GM21825 (cell line): Measurements from ENCODE around the gene FSIP1.

Experiments
- ATAC-seq: cut with Tn5 transposase; IDR thresholded peaks from one replicate; pipeline ENCODE4 v1.9.1; 2021; ENCODE audit warnings: mild to moderate bottlenecking, moderate library complexity; ENCODE audit not compliant: unreplicated experiment

Gene FSIP1

DNA sequence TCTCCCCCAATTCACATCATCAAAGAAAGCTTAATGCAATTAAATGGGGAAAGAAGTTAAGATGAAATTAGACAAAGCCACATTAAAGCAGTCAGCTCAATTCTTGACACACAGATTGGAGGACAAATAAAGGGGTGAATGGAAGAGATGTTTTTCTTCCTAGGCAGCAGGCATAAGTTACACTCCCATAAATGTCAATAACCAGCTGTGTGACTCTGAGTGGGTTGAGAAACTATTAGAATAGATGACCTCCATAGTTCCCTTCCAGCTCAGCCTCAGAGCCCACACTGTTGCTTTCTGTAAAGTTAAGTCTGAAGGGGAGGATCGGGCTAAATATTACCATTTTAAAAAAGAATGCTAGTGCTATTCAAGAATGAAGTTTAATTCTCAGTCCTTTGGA is 130.8 kb downstream of the FSIP1 start:
- ATAC-seq: no peak

DNA sequence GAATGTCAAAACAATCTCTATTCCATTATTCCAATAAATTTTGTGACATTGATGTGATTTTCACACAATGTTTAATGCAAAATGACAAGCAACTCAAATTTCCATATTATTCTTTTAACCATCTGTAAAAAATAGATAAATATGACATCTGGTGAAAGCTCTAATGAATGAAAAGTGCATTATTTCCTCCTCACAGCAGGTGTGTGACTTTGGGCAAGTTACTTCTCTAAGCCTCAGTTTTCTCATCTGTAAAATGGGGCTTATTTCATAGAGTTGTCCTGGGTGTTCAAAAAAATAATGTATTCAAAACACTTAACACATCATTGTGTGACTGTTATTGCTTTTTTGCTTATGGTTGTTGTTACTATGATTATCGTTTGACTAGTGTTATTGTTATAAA is 131.3 kb downstream of the FSIP1 start:
- no peak for ATAC-seq

DNA sequence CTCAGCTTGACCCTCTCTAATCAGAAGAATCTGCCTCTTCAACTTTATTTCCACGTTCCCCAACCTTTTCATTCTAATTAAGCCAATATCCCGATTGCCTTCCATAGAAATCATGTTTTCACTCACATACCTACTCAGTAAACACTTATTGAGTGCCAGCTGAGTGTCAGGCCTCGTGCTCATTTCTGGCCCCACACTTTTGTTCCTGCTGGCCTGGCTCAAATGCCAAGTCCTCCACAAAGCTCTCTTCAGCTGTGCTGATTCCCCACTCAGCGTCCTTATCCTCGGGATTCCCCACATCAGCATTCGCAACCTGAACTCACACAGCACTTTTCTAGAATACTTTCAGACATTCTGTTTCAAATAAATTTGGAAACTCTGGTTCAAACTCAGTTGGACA is 132.9 kb downstream of the FSIP1 start:
- ATAC-seq: no peak

DNA sequence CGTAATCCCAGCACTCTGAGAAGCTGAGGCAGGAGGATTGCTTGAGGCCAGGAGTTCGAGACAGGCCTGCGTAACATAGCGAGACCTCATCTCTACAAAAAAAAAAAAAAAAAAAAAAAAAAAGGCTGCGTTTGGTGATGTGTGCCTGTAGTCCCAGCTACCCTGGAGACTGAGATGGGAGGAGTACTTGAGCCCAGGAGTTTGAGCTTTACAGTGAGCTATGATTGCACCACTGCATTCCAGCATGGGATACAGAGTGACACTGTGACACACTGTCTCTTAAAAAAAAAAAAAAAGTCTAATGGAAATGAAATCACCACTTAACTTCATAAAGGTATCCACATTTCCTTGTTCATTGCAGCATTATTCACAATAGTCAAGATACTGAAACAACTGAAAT is 136.2 kb downstream of the FSIP1 start:
- ATAC-seq: no peak

DNA sequence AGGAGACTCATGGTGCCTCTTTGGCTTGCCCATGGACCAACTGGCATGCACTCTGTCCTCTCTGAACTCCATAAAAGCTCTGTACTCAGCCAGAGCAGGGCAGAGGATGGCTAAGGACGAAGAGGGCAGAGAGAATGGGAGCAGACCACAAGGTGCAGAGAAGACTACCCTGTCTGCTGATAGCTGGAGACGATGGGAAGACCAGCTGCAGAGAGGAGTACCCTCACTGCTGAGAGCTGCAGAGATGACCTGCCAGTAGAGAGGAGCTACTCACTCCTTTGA is 136.7 kb downstream of the FSIP1 start:
- ATAC-seq: no peak

DNA sequence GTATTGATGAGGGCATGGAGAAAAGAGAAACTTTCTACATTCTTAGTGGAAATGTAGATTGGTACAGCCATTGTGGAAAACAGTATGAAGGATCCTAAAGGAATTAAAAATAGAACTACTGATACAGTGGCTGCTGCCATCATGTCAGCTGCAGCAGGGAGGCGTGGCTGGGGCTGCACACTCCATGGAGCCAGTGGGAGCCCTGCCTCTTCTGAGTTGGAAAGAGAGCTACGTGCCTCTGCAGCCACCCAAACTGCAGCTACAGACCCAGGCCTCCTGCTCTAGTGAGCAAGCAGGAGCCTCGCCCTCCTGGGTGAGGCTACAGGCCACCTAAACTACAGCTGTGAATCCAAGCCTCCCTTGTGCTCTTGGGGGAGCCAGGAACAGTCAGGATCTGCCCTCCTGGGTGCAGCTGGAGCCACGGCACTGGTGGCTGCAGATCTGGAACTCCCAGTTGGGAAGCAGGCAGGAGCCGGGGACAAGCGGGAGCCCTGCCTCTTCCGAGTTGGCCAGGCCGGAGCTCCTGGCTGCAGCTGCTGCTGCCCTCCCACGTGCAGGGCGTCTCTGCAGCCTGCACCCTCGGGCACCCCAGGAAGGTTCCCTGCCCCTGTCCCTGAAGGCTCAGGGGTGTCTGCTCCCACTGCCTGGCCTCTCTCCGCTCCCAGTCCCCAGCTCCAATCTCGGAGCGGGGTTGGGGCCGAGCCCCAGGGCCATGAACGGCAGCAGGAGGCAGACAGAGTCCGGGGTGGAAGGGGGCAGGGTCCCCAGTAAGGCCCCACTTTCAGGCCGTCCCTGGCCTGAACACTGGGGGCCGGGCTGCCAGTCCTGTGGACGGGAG is 137.3 kb downstream of the FSIP1 start:
- no peak for ATAC-seq

DNA sequence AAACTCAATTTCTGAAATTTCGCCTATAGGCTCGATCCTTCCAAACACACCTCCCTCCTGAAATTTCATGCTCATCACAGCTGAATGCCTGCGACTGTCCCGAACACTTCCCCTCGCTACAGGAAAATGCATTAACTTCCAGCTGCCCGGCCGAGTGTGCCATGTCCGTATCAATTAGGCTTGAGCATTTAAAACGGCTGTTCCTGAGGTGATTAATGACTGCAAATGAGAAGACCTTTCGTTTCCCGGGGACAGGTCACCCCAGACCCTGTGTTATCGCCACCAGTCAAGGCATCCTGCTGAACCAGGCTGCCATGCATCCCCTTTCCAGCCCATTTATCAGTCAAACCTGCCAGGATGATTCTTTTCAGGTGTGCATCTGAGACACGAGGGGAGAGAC is 138.5 kb downstream of the FSIP1 start:
- no peak for ATAC-seq

DNA sequence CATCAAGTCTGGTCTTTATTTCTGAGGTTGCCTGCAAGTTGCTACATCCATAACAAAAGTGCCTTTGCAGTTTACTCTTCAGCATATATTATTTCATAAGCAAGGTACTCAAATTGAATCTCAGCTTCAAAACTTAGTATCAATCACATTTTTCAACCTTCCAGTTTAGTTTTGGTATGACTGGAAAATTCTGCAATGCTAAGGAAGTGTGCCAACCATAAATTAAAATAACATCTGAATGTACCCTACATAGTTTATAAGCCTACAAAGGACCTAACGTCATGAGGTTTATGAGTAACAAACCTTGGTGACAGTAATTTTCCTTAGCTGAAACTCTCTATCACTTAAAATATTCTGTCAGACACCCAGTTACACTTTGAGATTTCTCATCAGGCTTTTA is 138.9 kb downstream of the FSIP1 start:
- no peak for ATAC-seq

DNA sequence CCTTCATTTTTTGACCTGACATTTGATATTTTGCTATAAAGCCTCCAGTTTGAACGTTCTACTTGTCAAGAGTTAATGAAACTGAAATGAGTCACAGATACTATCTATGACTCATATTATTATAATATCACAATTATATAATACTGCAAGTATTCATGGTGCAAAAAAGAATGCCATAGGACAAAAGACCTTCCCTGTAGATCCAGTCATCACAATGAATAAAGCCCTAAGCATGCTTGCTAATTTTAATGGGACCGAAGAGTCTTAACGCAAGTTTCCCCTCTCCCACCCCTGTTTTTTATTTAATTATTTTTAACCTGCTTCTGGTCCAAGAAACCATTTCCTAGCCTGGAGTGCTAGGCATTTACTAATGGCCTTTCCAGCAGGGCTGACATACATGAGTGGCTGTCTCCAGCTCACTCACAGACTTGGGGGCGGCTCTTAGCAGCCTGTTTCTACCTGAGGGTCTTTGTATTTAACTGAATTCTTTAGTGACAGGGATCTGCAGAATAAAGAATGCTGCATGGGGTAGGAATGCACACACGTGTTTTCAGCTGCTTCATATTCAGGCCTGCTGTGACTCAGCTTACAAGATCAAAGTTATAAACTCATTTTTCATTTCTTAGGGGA is 140.5 kb downstream of the FSIP1 start:
- ATAC-seq: no peak

DNA sequence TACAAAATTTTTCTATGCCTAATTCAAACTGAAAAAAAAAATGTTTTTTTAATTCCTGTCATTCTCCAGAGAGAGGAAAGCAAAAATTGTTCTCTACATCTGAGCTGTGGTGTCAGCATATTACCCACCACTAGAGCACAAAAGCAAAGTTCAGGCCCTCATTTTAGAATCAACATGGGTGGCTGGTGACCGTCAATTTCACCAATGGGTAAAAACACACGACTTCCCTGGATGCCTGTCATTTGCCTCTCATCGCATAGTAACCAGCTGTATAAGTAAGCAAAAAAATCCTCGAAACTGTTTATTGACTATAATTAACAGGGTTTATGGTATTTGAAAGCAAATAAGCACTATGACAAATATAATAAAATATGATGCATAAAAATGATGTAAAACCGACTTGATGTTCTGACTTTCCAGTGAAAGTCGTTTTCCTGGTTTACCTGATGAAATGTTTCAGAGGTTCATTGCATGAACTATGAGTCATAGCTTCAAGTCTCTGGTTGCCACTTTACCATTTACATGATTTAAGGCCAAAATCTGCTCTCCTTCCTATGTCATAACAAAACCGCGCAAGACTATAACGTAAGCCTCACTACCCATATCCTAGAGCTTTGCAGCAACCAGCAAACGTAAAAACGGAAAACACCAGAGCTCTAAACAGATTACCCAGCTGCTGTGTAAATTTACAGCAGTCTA is 141.3 kb downstream of the FSIP1 start:
- ATAC-seq: no peak

DNA sequence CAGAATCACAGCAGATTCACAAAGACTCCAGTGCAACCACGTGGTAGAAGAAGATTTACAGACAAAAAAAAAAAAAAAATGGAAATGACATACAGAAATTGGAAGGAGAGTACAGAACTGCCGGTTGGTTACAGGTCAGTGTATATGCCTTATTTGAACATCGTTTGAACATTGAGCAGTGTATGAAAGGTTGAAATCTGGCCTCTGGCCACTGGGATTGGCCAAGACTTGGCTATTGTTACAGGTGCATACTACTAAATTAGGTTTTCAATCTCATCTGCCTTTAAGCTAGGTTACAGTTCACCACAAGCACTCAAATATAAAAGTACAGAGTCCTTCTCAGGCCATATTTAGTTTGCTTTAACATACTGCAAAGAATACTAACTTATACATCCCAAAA is 142.0 kb downstream of the FSIP1 start:
- no peak for ATAC-seq

DNA sequence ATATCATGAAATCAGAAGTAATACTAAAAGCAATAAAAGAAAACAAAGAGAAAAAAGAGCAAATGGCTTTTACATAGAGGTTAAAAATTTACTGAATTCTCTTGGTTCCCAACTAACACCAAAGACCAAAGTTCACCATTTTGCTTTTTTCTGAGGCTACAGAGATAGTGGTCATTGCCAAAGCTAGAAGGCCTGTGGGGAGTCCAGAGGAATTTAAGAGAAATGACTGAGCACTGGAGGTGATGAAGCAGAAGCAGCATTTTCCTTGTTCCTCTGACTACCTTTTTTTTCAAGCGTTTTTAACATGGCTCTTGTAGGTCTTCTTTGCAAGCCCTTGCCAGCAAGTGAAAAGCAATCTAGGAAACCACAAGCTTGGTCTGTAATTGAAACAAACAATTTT is 143.6 kb downstream of the FSIP1 start:
- ATAC-seq: no peak

DNA sequence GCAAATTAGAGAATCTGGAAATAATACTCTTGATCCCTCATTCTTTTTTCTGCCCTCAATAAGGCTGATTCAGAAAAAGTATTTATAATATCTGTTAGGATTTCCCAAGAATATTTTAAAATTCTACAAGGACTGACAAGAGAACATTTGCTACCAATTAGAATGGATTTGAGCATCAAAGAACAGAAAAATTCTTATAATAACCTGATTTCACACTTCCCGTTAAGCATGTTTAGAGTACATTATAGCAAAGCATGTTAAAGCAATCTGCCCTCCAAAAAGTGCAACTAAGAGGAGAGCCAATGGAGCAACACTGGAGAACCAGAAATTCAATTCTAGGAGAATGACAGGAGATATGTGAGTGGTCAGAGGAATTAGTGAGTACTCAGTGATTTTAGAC is 144.6 kb downstream of the FSIP1 start:
- ATAC-seq: no peak

DNA sequence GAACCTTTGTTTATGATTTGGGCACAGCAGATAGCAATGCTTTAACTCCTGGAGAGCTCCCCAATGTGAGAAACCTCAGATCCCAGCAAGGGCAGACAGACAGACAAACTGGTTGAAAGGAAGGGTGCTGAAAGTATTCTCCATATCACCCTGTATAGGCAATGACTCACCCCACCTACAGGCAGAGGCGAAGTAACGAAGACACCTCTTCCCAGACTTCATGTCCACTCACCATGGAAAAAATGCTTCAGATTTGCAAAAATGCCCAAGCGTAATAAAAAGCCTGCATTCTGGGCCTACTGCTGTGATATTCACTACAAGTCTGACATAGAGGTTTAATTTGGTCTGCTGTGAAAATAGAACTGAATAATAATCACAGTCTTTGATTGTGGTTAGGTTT is 151.3 kb downstream of the FSIP1 start:
- ATAC-seq: no peak

DNA sequence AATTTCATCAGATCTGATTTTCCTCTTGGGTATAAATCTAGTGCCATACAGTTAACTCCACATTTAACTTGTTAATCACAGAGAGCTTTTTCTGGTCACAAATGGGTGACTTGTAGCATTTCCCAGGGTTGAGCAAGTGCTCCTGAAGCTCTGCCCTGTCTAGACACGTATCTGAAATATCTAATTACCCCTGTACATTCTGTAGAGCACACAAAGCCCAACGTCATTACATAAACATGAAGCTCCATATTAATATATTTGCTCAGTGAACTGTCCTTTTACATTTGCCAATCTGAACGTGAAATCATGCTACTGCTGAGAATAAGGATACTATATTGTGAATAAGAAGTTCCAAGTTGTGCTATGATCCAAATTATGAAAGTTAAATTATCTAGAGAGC is 152.7 kb downstream of the FSIP1 start:
- ATAC-seq: no peak

DNA sequence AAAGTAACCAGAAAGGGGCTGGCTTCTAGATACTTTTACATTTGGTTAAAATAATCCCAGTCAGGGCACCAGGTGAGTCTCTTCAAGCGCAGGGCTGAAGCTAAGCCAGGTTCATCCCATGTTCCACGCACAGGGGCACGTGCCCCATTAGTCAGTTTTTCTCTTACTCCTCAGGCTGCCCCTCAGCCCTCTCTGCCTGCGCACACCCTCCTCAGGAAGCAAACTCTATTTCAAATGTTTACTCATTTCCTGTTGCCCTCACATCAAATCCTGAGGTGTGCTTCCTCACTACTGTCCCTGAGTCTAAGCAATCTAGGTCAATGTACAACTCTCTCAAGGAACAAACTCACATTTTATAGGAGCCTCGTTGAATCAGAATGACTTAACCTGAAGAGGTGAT is 153.3 kb downstream of the FSIP1 start:
- no peak for ATAC-seq

DNA sequence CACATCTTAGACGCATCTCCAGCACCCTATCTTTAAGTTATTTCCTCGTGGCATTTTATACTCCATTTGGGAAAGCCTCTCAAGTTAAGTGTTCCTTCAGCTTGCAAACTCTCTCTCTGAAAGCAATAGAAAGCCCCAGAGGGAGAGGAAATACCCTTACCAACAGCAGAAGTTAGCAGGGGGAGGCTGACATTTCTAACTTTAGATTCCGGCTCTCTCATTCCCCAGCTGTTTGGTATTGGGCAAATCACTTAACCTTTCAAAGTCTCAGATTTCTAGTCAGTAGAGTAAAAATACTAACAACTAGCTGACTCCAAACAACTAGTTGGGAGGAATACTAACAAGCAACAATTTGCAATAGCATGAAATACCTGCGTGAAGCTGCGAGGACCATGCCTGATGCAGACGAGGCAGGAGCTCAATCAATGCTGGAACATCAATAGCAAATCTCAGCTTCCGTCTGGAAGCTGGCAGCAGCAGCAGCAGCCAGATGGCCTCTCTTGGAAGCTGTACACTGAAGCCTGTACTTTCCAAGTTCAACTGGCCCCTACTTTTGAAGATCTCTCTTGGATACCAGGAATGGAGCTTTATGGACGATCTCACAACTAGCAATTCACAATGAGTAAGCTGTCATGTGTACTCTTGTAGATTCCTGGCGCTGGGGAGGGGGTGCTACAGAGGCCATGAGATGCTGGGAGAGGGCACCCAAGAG is 153.9 kb downstream of the FSIP1 start:
- ATAC-seq: no peak

DNA sequence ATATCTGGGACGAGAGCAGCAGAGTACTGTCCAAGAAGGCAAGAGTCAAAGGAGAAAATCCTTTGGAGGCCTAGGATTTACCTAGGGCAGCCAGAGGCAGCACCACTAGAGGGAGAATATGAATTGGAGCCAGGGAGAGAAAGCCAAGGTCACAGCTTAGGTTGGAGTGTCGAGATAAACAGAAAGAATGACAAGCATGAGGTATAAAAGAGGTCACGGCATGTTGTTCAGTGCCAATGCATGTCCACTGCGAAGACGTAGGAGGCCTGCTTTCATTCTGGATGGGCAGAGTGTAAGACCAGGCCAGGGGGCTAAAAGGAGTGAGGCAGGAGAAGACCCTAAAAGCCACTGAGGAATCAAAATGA is 154.5 kb downstream of the FSIP1 start:
- ATAC-seq: no peak

DNA sequence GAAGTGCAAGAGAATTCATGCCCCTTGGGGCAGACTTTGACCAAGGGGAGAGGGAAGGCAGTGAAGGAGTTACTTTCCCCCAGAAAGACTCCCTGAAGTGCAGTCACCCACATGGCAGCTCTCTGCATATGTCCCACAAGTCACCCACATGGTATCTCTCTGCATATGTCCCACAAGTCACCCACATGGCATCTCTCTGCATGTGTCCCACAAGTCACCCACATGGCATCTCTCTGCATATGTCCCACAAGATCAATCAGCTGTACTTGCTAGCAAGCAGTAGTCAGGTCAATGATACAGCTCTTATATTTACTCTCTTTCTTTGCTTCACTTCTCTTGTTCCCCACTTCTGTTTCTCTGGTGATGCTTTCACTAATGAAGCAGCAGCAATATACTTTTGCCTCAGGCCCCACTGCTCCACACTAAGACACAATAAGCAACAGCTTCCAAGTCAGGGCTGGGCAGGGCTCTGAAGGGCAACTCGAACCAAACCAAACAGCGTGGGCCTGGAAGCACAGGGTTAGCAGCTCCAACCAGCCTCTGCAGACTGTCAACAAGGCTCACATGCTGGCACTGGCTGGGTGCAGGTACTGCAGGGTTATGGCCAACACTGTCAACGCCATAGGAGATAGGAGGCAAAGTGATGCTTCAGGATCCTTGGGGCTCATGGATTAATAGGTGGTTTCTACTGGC is 155.0 kb downstream of the FSIP1 start:
- ATAC-seq: no peak

DNA sequence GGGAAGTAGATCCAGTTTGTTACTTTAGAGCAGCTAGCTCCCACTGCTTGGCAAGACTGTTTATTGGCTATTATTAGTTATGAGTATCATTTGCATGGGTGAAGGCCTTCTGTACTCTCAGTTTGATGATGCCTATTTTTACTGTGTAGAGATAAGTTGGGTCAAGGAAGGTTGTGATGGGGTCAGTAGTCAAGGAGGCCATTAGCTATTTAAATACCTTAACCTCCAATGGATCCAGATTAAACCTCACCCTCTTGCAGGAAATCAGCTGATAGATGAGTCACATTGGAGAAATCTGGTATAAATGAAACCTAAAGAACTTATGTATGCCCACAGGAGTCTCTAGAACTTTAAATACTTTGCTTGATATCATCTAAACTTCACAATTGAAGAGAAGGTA is 156.8 kb downstream of the FSIP1 start:
- no peak for ATAC-seq

DNA sequence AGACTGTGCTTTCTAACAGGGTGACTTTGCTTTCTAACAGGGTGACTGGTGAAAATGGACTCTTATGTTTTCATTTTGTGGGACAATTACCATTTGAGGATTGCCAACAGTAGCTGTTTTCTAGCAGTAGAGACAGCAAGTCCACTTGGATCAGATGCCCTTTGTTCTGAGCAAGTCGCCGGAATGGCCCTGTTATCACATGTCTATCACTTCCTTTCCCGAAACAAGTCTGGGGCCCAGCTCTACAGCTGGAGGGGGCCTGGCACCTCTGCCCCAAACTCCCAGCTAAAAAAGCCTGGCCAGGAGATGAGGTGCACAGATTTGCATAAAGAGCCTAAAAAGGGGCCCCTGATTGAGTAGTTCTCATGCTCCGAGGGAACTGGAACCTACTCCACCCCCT is 157.2 kb downstream of the FSIP1 start:
- no peak for ATAC-seq
